OCI-LY1 (cell line): ENCODE measurements around the gene TBC1D9B.
A peak's percentile ranks its signal among the peaks of the same experiment; 100 is the strongest.

Source experiments
- H2AFZ ChIP-seq: fragments of 200-600 bp; sonication (generic), shearing (Covaris generic); 2 replicates; pipeline ENCODE4 v1.6.0; 2014; ENCODE audit warnings: antibody characterized with exemption, mild to moderate bottlenecking, low read length
- H3F3A ChIP-seq: fragments of 200-600 bp; sonication (generic), shearing (Covaris generic); 2 replicates; pipeline ENCODE4 v1.6.0; 2014; ENCODE audit warnings: mild to moderate bottlenecking, antibody characterized with exemption, low read length, moderate library complexity; ENCODE audit not compliant: insufficient read depth
- H3K27ac ChIP-seq: fragments of 200-600 bp; sonication (generic); 2 replicates; pipeline ENCODE4 v1.5.1; 2014; ENCODE audit warnings: low read length, mixed run types, mild to moderate bottlenecking, low read depth; ENCODE audit not compliant: poor library complexity, severe bottlenecking
- H3K27me3 ChIP-seq: fragments of 200-600 bp; sonication (generic); 2 replicates; pipeline ENCODE4 v1.6.0; 2014; ENCODE audit warnings: antibody characterized with exemption, mild to moderate bottlenecking, low read length, moderate library complexity; ENCODE audit not compliant: insufficient read depth
- H3K36me3 ChIP-seq: fragments of 200-600 bp; sonication (generic); 2 replicates; pipeline ENCODE4 v1.6.1; 2014; ENCODE audit warnings: mild to moderate bottlenecking, antibody characterized with exemption, low read length, moderate library complexity, mixed read lengths; ENCODE audit not compliant: insufficient read depth
- H3K4me1 ChIP-seq: fragments of 200-600 bp; sonication (generic); 2 replicates; pipeline ENCODE4 v1.5.1; 2014; ENCODE audit warnings: mild to moderate bottlenecking, low read length, moderate library complexity; ENCODE audit not compliant: insufficient read depth, severe bottlenecking
- H3K4me2 ChIP-seq: fragments of 200-600 bp; sonication (generic), shearing (Covaris generic); 2 replicates; pipeline ENCODE4 v1.6.1; 2014; ENCODE audit warnings: low read length
- H3K4me3 ChIP-seq: fragments of 200-600 bp; sonication (generic); 2 replicates; pipeline ENCODE4 v1.5.1; 2014; ENCODE audit warnings: low read length, low read depth, mild to moderate bottlenecking, mixed read lengths; ENCODE audit not compliant: poor library complexity, severe bottlenecking
- H3K79me2 ChIP-seq: fragments of 200-600 bp; shearing (Covaris generic); 2 replicates; pipeline ENCODE4 v1.6.1; 2016; ENCODE audit warnings: mixed run types, low read length, mixed read lengths; ENCODE audit not compliant: insufficient read depth
- H3K9ac ChIP-seq: fragments of 200-600 bp; sonication (generic), shearing (Covaris generic); 2 replicates; pipeline ENCODE4 v1.6.1; 2014; ENCODE audit warnings: mild to moderate bottlenecking, low read length, mixed read lengths
- H3K9me2 ChIP-seq: fragments of 200-600 bp; sonication (generic), shearing (Covaris generic); 2 replicates; pipeline ENCODE4 v1.6.1; 2014; ENCODE audit warnings: low read depth, mild to moderate bottlenecking, low read length, mixed read lengths
- H3K9me3 ChIP-seq: fragments of 200-600 bp; shearing (Covaris generic); 2 replicates; pipeline ENCODE4 v1.6.1; 2014; ENCODE audit warnings: low read length, mixed read lengths
- H4K20me1 ChIP-seq: fragments of 200-600 bp; sonication (generic), shearing (Covaris generic); 2 replicates; pipeline ENCODE4 v1.6.0; 2016; ENCODE audit warnings: mild to moderate bottlenecking, low read length; ENCODE audit not compliant: insufficient read depth
- EZH2 ChIP-seq: fragments of 200-600 bp; sonication (generic), shearing (Covaris generic); IDR thresholded peaks from 2 replicates; pipeline ENCODE4 v1.8.0; 2017; ENCODE audit warnings: borderline replicate concordance, mixed run types, mild to moderate bottlenecking, antibody characterized with exemption, low read length, moderate library complexity, mixed read lengths
- TF ChIP-seq, protein P1 (sequence below): fragments of 200-600 bp; sonication (generic), shearing (Covaris generic); IDR thresholded peaks from 2 replicates; pipeline ENCODE4 v1.5.1; 2017; ENCODE audit warnings: mild to moderate bottlenecking, antibody characterized with exemption, low read length, moderate library complexity, mixed read lengths

The TBC1D9B gene

DNA sequence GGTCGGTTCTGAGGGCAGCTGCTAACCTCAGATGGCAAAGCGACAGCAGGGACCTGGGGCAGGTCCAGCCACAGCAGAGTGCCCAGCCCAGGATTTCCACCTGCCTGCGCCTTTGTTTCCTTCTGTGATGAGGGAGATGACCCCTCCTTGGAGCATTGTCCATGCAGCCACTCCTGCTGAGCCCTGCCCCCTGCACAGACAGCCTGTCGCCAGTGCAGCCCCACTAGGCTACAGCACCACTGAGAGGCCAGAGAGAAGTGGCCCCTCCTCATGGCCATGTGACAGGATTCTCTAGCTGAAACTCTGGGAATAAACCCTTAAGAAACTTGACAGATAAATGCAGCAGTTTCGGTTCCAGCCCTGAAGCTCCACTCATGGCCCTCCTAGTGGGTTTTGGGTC is 38.6 kb downstream of the TBC1D9B start:
- H3K9me2 ChIP-seq = no peaks in the 10 kb centered on the region
- H2AFZ ChIP-seq = no peak overlapping the region
- TF ChIP-seq, protein P1, sequence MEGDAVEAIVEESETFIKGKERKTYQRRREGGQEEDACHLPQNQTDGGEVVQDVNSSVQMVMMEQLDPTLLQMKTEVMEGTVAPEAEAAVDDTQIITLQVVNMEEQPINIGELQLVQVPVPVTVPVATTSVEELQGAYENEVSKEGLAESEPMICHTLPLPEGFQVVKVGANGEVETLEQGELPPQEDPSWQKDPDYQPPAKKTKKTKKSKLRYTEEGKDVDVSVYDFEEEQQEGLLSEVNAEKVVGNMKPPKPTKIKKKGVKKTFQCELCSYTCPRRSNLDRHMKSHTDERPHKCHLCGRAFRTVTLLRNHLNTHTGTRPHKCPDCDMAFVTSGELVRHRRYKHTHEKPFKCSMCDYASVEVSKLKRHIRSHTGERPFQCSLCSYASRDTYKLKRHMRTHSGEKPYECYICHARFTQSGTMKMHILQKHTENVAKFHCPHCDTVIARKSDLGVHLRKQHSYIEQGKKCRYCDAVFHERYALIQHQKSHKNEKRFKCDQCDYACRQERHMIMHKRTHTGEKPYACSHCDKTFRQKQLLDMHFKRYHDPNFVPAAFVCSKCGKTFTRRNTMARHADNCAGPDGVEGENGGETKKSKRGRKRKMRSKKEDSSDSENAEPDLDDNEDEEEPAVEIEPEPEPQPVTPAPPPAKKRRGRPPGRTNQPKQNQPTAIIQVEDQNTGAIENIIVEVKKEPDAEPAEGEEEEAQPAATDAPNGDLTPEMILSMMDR = no peak
- no peak for TF ChIP-seq EZH2
- no peaks in the 10 kb centered on the region for H3K9me3 ChIP-seq
- no peaks in the 10 kb centered on the region for H3K27me3 ChIP-seq
- H3K4me2 ChIP-seq = no peak overlapping the region
- H3K9ac ChIP-seq = no peak overlapping the region
- H4K20me1 ChIP-seq = no peaks in the 10 kb centered on the region
- peaks cover 49% of the 10 kb centered on the region for H3K36me3 ChIP-seq
- H3K4me1 ChIP-seq = peaks cover 9% of the 10 kb centered on the region
- no peak overlapping the region for H3K27ac ChIP-seq
- no peaks in the 10 kb centered on the region; the same call in 1 of the 2 replicates for H3F3A ChIP-seq
- no peaks in the 10 kb centered on the region for H3K79me2 ChIP-seq
- no peak overlapping the region for H3K4me3 ChIP-seq

DNA sequence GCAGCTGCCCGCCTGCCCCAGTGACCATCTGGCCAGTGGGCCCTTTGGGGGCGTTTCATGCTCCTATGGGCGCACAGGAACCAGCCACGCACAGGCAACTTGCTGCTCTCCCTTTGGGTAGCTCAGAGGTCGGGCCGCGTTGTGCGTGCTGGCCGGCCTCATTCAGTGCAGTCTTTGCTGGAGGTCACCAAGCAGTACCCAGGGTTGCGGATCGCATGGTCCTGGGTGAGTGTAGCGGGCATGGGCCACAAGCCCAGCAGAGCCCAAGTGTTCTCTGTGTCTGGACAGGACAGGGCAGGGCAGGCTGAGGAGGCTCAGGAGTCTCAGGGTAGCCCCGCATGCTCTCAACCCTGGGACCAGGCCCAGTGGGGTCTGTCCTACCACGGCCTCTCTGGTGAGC is 39.2 kb downstream of the TBC1D9B start:
- no peaks in the 10 kb centered on the region for H3K9me2 ChIP-seq
- no peak overlapping the region for H3K4me3 ChIP-seq
- H2AFZ ChIP-seq = no peak overlapping the region
- no peaks in the 10 kb centered on the region for H3K79me2 ChIP-seq
- no peak overlapping the region for H3K4me2 ChIP-seq
- no peak overlapping the region for H3K27ac ChIP-seq
- no peaks in the 10 kb centered on the region for H3K9me3 ChIP-seq
- H3F3A ChIP-seq = no peaks in the 10 kb centered on the region; the same call in 1 of the 2 replicates
- H4K20me1 ChIP-seq = no peaks in the 10 kb centered on the region
- H3K27me3 ChIP-seq = no peaks in the 10 kb centered on the region
- H3K4me1 ChIP-seq = peaks cover 9% of the 10 kb centered on the region
- peaks cover 54% of the 10 kb centered on the region for H3K36me3 ChIP-seq
- TF ChIP-seq, protein P1 = no peak
- no peak for TF ChIP-seq EZH2
- no peak overlapping the region for H3K9ac ChIP-seq

DNA sequence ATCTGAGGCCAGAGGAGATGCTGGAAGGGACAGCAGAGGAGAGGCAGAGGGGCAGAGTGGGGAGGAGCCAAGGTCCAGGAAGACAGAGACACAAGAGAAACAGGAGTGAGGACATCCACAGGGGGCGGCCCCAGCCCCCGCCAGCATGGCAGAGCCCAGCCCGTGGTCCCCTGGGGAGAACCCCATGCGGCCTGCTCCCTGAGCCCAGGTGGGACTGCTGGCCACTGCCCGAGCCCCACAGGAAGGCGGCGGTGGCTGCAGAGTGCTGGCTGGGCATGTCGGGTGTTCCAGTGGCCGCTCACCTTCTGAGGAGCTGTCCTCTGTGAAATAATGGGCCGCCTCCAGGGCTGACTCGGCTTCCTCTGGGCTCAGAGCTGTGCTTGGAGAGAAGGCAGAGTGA is 40.2 kb downstream of the TBC1D9B start:
- TF ChIP-seq EZH2 = no peak
- TF ChIP-seq, protein P1 = no peak
- Histone ChIP-seq H3F3A (no peaks in the 10 kb centered on the region; the same call in 1 of the 2 replicates), H3K9ac (no peak overlapping the region), H3K79me2 (no peaks in the 10 kb centered on the region), H3K4me1 (peaks cover 9% of the 10 kb centered on the region), H4K20me1 (no peaks in the 10 kb centered on the region), H3K27me3 (no peaks in the 10 kb centered on the region), H3K4me2 (no peak overlapping the region), H3K36me3 (peaks cover 65% of the 10 kb centered on the region), H3K27ac (peak overlapping the region; percentile 63), H3K9me2 (no peaks in the 10 kb centered on the region), H3K4me3 (no peak overlapping the region), H2AFZ (no peak overlapping the region), H3K9me3 (no peaks in the 10 kb centered on the region)
